Measurements from ENCODE around the gene PTPN5. TPM values are rescaled to one million over a fixed set of nuclear protein-coding genes. Genes with fewer than 3 reads are reported as not detected.

Gene PTPN5
- total and polyA plus RNA-seq, 9 donors: 0.43 to 9.5 (median 1.5) TPM

DNA sequence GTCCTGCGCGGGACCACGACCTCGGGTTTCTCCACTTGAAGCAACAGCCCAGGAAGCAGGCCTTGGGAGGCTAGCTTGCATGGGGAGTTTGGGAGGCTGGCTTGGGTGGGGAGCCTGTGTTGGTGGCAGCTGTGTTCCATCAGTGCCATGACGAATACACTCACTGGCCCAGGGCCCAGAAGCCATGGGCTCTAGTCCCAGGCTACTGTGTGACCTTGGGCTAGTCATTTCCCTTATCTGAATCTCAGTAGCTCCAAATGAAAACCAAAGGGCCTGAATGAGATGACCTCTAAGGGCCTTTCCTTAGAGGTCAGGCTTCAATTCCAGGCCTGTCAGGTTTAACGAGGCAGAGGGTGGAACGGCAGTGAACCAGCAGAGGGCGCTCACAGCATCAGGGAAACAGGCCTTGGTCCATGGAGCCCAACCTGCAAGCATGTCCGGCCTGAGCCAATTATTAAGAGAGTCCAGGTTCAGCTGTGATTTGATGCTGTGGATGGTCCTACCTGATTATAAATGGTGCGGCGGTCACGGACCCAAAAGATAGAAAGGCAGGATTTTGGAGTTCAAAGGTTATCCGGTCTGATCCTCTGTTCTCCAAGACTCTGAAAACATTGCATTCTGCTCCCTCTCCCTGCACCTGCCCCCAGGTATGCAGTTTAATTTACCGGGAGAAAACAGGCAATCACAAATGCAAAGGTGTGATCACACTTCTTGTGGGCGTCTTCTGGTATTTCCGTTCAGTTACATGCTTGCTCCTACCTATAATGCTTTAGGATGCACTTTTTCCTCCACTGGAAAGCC is 15.9 kb downstream of the PTPN5 start:
- no peaks in the 10 kb centered on the region for H3K4me1 ChIP-seq (ENCODE audit: insufficient read depth)
- no peak overlapping the region for H3K27ac ChIP-seq
- H3K9me3 ChIP-seq: no peaks in the 10 kb centered on the region
- intact Hi-C loops (cut with DNase I): no loop called here
- no peak overlapping the region for H3K4me3 ChIP-seq
- no peaks in the 10 kb centered on the region for H3K36me3 ChIP-seq
- TF ChIP-seq EP300 (IDR thresholded peaks at IDR 0.05): no peak
- no peak for TF ChIP-seq POLR2A (IDR thresholded peaks at IDR 0.05)
- TF ChIP-seq, protein P1, sequence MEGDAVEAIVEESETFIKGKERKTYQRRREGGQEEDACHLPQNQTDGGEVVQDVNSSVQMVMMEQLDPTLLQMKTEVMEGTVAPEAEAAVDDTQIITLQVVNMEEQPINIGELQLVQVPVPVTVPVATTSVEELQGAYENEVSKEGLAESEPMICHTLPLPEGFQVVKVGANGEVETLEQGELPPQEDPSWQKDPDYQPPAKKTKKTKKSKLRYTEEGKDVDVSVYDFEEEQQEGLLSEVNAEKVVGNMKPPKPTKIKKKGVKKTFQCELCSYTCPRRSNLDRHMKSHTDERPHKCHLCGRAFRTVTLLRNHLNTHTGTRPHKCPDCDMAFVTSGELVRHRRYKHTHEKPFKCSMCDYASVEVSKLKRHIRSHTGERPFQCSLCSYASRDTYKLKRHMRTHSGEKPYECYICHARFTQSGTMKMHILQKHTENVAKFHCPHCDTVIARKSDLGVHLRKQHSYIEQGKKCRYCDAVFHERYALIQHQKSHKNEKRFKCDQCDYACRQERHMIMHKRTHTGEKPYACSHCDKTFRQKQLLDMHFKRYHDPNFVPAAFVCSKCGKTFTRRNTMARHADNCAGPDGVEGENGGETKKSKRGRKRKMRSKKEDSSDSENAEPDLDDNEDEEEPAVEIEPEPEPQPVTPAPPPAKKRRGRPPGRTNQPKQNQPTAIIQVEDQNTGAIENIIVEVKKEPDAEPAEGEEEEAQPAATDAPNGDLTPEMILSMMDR (IDR thresholded peaks at IDR 0.05): no peak
- no peak for DNase-seq
- 46 to 58% (median 47%) methylated on average over 16 of the region's 16 CpGs for WGBS, 3 donors
- no peaks in the 10 kb centered on the region for H3K27me3 ChIP-seq

DNA sequence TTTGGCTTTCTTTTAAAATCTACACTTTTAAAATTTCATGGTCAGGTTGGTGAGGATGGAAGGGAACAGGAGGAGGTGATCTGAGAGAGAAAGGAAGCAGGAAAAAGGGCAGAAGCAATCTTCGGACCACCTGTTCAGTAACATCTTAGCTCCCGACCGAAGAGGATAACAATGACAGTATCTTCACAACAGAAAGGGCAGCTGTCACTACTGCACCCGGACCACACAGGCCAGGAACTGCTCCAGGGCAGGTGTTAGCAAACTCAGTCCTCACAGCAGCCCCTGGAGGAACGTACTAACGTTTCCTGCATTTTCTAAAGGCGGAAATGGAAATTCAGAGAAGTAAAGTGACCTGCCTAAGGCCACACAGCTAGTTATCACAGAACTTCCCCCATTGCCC is 16.8 kb downstream of the PTPN5 start:
- no peak overlapping the region for H3K27ac ChIP-seq
- no peak overlapping the region for H3K4me3 ChIP-seq
- DNase-seq: no peak
- H3K36me3 ChIP-seq: no peaks in the 10 kb centered on the region
- TF ChIP-seq EP300 (IDR thresholded peaks at IDR 0.05) (no peak), POLR2A (IDR thresholded peaks at IDR 0.05) (no peak)
- TF ChIP-seq, protein P1 (IDR thresholded peaks at IDR 0.05): no peak
- no peaks in the 10 kb centered on the region for H3K27me3 ChIP-seq
- intact Hi-C loops (cut with DNase I): no loop called here
- H3K9me3 ChIP-seq: no peaks in the 10 kb centered on the region
- 69 to 78% (median 75%) methylated on average over 7 of the region's 7 CpGs for WGBS, 3 donors
- H3K4me1 ChIP-seq (ENCODE audit: insufficient read depth): no peaks in the 10 kb centered on the region

DNA sequence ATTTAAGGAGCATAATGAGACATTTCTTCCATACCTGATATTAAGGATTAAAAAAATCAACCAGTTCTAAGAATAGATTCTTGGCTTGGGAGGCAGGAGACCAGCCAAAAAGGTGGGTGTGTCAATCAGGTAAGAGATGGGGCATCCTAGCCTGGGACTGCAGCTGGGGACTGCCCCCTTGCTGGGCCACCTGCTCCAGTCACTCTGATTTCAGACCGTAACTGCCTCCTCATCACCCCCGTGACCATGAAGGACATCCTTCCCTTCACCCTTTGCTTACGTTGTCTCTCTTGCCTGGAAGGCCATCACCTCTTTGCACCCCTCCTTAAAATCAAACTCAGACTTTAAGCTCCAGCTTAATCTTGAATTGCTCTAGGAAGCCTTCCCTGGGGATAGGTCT is 17.9 kb downstream of the PTPN5 start:
- H3K4me3 ChIP-seq: no peak overlapping the region

DNA sequence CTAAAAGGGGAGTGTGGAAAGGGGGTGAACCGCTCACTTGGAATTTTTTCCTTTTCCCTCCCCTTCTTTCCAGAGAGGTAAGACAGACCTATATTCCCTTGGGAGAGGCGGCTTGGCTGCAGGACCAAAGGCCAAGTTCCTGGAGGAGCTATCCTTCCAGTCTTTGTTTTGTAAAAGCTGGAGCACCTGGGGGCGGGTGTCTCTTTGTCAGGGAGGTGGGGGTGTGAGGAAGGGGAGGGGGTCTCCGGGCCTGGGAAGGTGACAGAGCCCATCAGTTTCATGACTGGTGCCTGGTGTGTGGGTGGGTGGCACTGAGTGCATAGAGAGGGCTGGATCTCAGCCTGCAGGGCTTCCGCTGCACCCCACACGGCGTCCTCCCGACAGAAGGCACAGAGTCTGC is 18.5 kb downstream of the PTPN5 start:
- 82 to 89% (median 87%) methylated on average over 8 of the region's 8 CpGs for WGBS, 3 donors
- TF ChIP-seq, protein P1 (IDR thresholded peaks at IDR 0.05): no peak
- TF ChIP-seq POLR2A (IDR thresholded peaks at IDR 0.05) (no peak), EP300 (IDR thresholded peaks at IDR 0.05) (no peak)

More for the DNA sequence above, 17.9 kb downstream of the PTPN5 start:
- 84 to 94% (median 91%) methylated on average over 3 of the region's 3 CpGs for WGBS, 3 donors
- intact Hi-C loops (cut with DNase I): no loop called here
- no peaks in the 10 kb centered on the region for H3K4me1 ChIP-seq (ENCODE audit: insufficient read depth)
- no peak overlapping the region for H3K27ac ChIP-seq
- DNase-seq: no peak
- no peaks in the 10 kb centered on the region for H3K9me3 ChIP-seq
- no peaks in the 10 kb centered on the region for H3K36me3 ChIP-seq
- TF ChIP-seq POLR2A (IDR thresholded peaks at IDR 0.05) (no peak), EP300 (IDR thresholded peaks at IDR 0.05) (no peak)
- TF ChIP-seq, protein P1 (IDR thresholded peaks at IDR 0.05): no peak
- no peaks in the 10 kb centered on the region for H3K27me3 ChIP-seq

More for the DNA sequence above, 18.5 kb downstream of the PTPN5 start:
- Histone ChIP-seq H3K27ac (no peak overlapping the region), H3K4me1 (ENCODE audit: insufficient read depth) (no peaks in the 10 kb centered on the region), H3K4me3 (no peak overlapping the region), H3K36me3 (no peaks in the 10 kb centered on the region), H3K9me3 (no peaks in the 10 kb centered on the region), H3K27me3 (no peaks in the 10 kb centered on the region)
- DNase-seq: no peak
- intact Hi-C loops (cut with DNase I): no loop called here

All from ovary (tissue), 9 donors.